Upper lobe of left lung (tissue), 6 donors: ENCODE data around the gene CAPN5. TPM values are rescaled to one million over a fixed set of nuclear protein-coding genes. Genes with fewer than 3 reads are reported as not detected.

Experiments used
- ATAC-seq, 2 donors: fragments of 200-7000 bp; cut with Tn5 transposase; one replicate each; pipeline ENCODE4 v1.9.1; 2022; ENCODE audit warnings: mild to moderate bottlenecking in 2 of 2, moderate library complexity in 2 of 2; ENCODE audit not compliant: low FRiP score in 2 of 2
- DNase-seq, 2 donors: peaks; one replicate each; pipeline ENCODE4 v3.0.0-alpha.2; 2019 to 2020
- H3K27ac ChIP-seq, 4 donors: fragments of 200-600 bp; sonication (generic); one replicate each; pipeline ENCODE4 v1.5.1; 2016 to 2019
- H3K27me3 ChIP-seq, 4 donors: fragments of 200-600 bp; sonication (generic); one replicate each; pipeline ENCODE4 v1.5.1; 2017 to 2019
- H3K36me3 ChIP-seq, 4 donors: fragments of 200-600 bp; sonication (generic); one replicate each; pipeline ENCODE4 v1.5.1; 2016 to 2019
- H3K4me1 ChIP-seq, 4 donors: fragments of 200-600 bp; sonication (generic); one replicate each; pipeline ENCODE4 v1.5.1; 2018 to 2019
- H3K4me3 ChIP-seq, 4 donors: fragments of 200-600 bp; sonication (generic); one replicate each; pipeline ENCODE4 v1.5.1; 2017 to 2019; ENCODE audit warnings: mild to moderate bottlenecking in 2 of 4, moderate library complexity in 1 of 4
- H3K9me3 ChIP-seq, 4 donors: fragments of 200-600 bp; sonication (generic); one replicate each; pipeline ENCODE4 v1.5.1; 2018 to 2019
- EP300 ChIP-seq, 4 donors: sonication (generic); formaldehyde crosslinking; IDR thresholded peaks; one replicate each; pipeline ENCODE4 v1.5.1; 2017; ENCODE audit warnings: antibody characterized with exemption in 4 of 4, control low read depth in 2 of 4
- POLR2A ChIP-seq, 4 donors: fragments of 450-650 bp; IDR thresholded peaks; one replicate each; pipeline ENCODE4 v1.5.1; 2016 to 2017; ENCODE audit warnings: antibody characterized with exemption in 4 of 4, mild to moderate bottlenecking in 2 of 4
- POLR2AphosphoS5 ChIP-seq, 2 donors: sonication (generic); formaldehyde crosslinking; IDR thresholded peaks; one replicate each; pipeline ENCODE4 v1.5.1; 2017; ENCODE audit warnings: antibody characterized with exemption in 2 of 2
- WGBS, 2 donors: methylation state at CpG; one replicate each; pipeline ENCODE4 v1.1.5; 2017 to 2018; 5-methylcytosine and 5-hydroxymethylcytosine counted together
- total RNA-seq, 6 donors: library from RNA; depleted of rRNA in 4 of 6; stranded (reverse); fragments of >200 nt in 4 of 6; gene quantifications; one replicate each; pipeline versions ENCODE4 v1.1.0 to v1.2.1, GENCODE V29; 2016 to 2021
- TF ChIP-seq, protein P1 (sequence below), 6 experiments: fragments of 450-650 bp in 4 of 6; fragments of 200-600 bp in 2 of 6; sonication (generic) in 2 of 6; IDR thresholded peaks; one replicate each; pipeline ENCODE4 v1.5.1; 2016 to 2019; ENCODE audit warnings: antibody characterized with exemption in 6 of 6
- donor health status: DM: no; HTN: no; CAD: no; lungs with moderate emphysema.
- donor health status: DM: no; HTN: yes; CAD: no; lungs with severe emphysema.

CAPN5 gene
- total RNA-seq, 6 donors from 2014 or later, result 2.6 to 8.4 (median 4.4) TPM

DNA sequence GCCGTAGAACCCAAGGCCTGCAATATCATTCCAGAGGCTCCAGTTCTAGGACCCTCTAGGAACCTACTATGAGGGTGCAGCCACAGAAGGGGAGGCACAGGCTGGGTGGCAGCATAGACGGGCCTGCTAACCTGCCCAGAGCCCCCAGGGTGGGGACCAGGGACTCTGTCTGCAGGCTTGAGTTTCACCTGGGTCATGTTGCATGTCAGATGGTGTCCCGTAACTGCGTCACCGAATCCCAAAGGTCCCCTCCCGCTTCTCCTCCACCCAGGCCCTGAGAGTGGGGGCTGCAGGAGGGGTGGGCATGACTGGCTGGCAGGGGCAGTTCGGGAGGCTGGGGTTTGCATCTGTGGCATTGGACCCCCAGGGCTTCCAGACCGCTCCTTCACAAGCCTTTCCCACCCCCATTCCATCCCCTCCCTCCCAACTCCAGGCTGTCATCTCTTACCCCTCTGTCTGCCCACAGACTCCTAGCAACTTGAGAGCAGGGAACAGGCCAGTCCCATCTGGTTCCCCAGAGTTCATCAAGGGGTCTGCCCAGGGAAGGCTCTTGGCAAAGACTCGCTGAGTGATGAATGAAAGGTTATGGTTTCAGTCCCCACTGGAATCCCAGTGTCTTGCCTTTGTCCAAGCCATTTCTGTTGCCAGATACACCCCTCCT is 77.6 kb downstream of the CAPN5 start:
- Histone ChIP-seq H3K9me3 (no peaks in the 10 kb centered on the region), H3K4me3 (no peak overlapping the region), H3K4me1 (peaks cover 0 to 19% (median 8%) of the 10 kb centered on the region in 4 donors), H3K27ac (no peak overlapping the region), H3K36me3 (no peaks in the 10 kb centered on the region), H3K27me3 (no peaks in the 10 kb centered on the region)
- DNase-seq, result no peak
- no peak for ATAC-seq
- 92 to 100% methylated on average over 6 to 7 of the region's 9 CpGs for WGBS, 2 donors
- TF ChIP-seq POLR2AphosphoS5 (IDR thresholded peaks at IDR 0.05) (no peak), EP300 (IDR thresholded peaks at IDR 0.05) (no peak), POLR2A (IDR thresholded peaks at IDR 0.05) (no peak)
- TF ChIP-seq, protein P1, sequence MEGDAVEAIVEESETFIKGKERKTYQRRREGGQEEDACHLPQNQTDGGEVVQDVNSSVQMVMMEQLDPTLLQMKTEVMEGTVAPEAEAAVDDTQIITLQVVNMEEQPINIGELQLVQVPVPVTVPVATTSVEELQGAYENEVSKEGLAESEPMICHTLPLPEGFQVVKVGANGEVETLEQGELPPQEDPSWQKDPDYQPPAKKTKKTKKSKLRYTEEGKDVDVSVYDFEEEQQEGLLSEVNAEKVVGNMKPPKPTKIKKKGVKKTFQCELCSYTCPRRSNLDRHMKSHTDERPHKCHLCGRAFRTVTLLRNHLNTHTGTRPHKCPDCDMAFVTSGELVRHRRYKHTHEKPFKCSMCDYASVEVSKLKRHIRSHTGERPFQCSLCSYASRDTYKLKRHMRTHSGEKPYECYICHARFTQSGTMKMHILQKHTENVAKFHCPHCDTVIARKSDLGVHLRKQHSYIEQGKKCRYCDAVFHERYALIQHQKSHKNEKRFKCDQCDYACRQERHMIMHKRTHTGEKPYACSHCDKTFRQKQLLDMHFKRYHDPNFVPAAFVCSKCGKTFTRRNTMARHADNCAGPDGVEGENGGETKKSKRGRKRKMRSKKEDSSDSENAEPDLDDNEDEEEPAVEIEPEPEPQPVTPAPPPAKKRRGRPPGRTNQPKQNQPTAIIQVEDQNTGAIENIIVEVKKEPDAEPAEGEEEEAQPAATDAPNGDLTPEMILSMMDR (IDR thresholded peaks at IDR 0.05), result no peak

DNA sequence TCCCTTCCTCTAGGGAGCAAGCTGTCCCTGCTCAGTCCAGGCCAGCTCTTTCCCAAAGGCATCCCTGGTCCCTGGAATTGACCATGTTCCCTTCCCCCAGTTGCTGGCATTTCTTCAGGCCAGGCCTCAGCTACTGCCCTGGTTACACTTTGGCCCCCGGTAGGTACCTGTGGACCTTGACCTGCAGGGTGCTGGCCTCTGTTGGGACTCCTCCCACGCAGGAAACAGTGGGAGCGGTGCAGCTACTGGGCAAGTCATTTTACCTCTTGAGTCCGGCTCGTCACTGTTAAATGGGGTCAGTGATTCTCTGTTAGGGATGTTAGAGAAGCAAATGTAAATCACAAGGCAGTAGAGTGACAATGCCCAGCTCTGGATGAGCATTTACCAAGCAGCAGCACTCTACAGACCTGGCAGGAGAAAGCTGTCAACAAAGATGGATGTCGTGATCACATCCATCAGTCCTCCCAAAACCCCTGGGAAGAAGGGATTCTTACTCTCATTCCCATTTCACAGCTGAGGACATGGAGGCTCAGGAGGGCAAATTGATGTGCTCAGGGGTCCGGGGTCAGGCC is 78.2 kb downstream of the CAPN5 start:
- H3K27ac ChIP-seq, result no peak overlapping the region
- ATAC-seq (no peak), DNase-seq (no peak)
- H3K9me3 ChIP-seq, result no peaks in the 10 kb centered on the region
- WGBS, 2 donors, result 91 to 96% methylated on average over 7 of the region's 7 CpGs
- no peaks in the 10 kb centered on the region for H3K36me3 ChIP-seq
- H3K4me3 ChIP-seq, result no peak overlapping the region
- peaks cover 0 to 18% (median 8%) of the 10 kb centered on the region in 4 donors for H3K4me1 ChIP-seq
- TF ChIP-seq, protein P1 (IDR thresholded peaks at IDR 0.05), result no peak
- TF ChIP-seq EP300 (IDR thresholded peaks at IDR 0.05) (no peak), POLR2AphosphoS5 (IDR thresholded peaks at IDR 0.05) (no peak)
- no peaks in the 10 kb centered on the region for H3K27me3 ChIP-seq

DNA sequence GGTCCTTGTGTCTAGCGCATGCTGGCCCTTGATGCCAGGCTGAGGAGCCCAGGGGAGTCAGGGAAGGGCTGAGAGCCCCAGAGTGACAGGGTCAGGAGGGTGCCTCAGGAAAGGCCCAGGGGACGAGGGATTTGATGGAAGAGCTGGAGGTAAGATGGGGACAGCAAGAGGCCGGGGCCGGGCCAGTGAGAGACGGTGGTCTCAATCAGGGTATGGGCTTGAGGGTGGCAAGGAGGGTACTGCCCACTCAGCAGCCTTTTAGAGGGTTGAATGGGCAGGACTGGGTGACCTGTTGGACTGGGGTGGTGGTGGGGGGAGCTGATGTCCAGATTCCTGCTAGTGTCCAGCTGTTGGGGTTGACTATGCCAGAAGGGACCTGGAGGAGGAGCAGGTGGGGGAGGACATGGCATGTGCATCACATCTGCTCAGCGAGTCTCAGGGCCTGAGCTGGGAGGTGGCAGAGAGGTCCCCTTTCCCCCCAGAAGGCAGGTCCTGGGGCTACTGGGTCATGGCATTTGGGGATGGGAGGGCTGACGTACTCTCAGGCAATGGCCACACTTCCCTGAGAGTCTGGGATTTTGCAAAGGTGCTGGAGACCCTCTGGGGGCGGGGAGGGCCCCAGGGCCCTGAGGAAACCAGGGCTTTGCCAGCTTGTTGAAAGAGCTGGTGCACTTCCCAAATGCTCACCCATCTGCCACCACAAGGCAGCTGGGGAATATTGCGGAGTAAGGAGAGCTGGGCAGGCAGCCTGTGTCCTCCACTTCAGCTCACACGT is 79.7 kb downstream of the CAPN5 start:
- Histone ChIP-seq H3K27me3 (no peaks in the 10 kb centered on the region), H3K36me3 (no peaks in the 10 kb centered on the region), H3K4me3 (no peak overlapping the region), H3K9me3 (no peaks in the 10 kb centered on the region), H3K27ac (no peak overlapping the region), H3K4me1 (peaks cover 0 to 10% (median 7%) of the 10 kb centered on the region in 4 donors)
- ATAC-seq, result no peak
- TF ChIP-seq, protein P1 (IDR thresholded peaks at IDR 0.05), result no peak
- TF ChIP-seq POLR2A (IDR thresholded peaks at IDR 0.05) (no peak), EP300 (IDR thresholded peaks at IDR 0.05) (no peak), POLR2AphosphoS5 (IDR thresholded peaks at IDR 0.05) (no peak)
- no peak for DNase-seq
- WGBS, 2 donors, result 84 to 92% methylated on average over 6 to 10 of the region's 10 CpGs

DNA sequence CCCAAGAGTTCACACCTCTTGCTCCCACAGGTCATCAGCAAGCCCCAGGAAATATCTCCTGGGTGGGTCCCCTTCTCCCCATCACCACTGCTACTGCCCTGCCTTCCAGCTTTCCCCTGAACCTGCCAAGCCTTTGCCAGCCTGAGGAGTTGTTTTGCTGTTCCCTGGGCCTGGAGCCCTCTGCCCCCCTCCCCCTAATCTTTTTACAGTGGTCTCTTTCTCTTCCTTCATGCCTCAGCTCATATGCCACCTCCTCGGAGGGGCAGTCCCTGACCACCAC is 80.2 kb downstream of the CAPN5 start:
- no peak for ATAC-seq
- DNase-seq, result no peak
- no peak overlapping the region for H3K27ac ChIP-seq
- TF ChIP-seq POLR2A (IDR thresholded peaks at IDR 0.05), result no peak
- no peak for TF ChIP-seq POLR2AphosphoS5 (IDR thresholded peaks at IDR 0.05)
- TF ChIP-seq, protein P1 (IDR thresholded peaks at IDR 0.05), result no peak
- TF ChIP-seq EP300 (IDR thresholded peaks at IDR 0.05), result no peak
- no peaks in the 10 kb centered on the region for H3K27me3 ChIP-seq
- H3K4me3 ChIP-seq, result no peak overlapping the region
- H3K36me3 ChIP-seq, result no peaks in the 10 kb centered on the region
- WGBS, 2 donors, result 81 to 89% methylated on average over 1 of the region's 1 CpG
- no peaks in the 10 kb centered on the region for H3K9me3 ChIP-seq
- H3K4me1 ChIP-seq, result peaks cover 0 to 10% (median 7%) of the 10 kb centered on the region in 4 donors
